Neural crest cell (in vitro differentiated cells): ENCODE results near the gene PKP4. TPM values are rescaled to one million over a fixed set of nuclear protein-coding genes. Genes with fewer than 3 reads are reported as not detected.
A peak's percentile ranks its signal among the peaks of the same experiment; 100 is the strongest.

Experiments used
- DNase-seq: peaks from one replicate; pipeline ENCODE4 v3.0.0; 2021; ENCODE audit warnings: low read depth, mixed read lengths, low spot score
- H3K27ac Mint-ChIP-seq: one replicate; pipeline ENCODE4 v1.8.0; 2021; ENCODE audit warnings: mild to moderate bottlenecking, mixed read lengths; ENCODE audit not compliant: unreplicated experiment
- H3K27me3 Mint-ChIP-seq: 2 replicates; pipeline ENCODE4 v1.8.0; 2021; ENCODE audit warnings: low read depth, mild to moderate bottlenecking, mixed read lengths
- H3K36me3 Mint-ChIP-seq: 2 replicates; pipeline ENCODE4 v1.8.0; 2021; ENCODE audit warnings: low read depth, mild to moderate bottlenecking, mixed read lengths
- H3K4me1 Mint-ChIP-seq: 2 replicates; pipeline ENCODE4 v1.8.0; 2021; ENCODE audit warnings: mixed read lengths
- H3K4me3 Mint-ChIP-seq: one replicate; pipeline ENCODE4 v1.8.0; 2021; ENCODE audit warnings: mild to moderate bottlenecking, mixed read lengths
- H3K9me3 Mint-ChIP-seq: 2 replicates; pipeline ENCODE4 v1.8.0; 2021; ENCODE audit warnings: mixed read lengths
- CTCF ChIP-seq: fragments of 200-600 bp; sonication (generic); conservative IDR thresholded peaks from 2 replicates; pipeline ENCODE4 v1.5.0; 2021; ENCODE audit warnings: antibody characterized with exemption, mild to moderate bottlenecking
- total RNA-seq: library from RNA; stranded (reverse); gene quantifications from 2 replicates; pipeline ENCODE4 v1.2.1, GENCODE V29; 2021

PKP4 gene
- total RNA-seq, 1 donor from 2014 or later = 52.7 TPM

DNA sequence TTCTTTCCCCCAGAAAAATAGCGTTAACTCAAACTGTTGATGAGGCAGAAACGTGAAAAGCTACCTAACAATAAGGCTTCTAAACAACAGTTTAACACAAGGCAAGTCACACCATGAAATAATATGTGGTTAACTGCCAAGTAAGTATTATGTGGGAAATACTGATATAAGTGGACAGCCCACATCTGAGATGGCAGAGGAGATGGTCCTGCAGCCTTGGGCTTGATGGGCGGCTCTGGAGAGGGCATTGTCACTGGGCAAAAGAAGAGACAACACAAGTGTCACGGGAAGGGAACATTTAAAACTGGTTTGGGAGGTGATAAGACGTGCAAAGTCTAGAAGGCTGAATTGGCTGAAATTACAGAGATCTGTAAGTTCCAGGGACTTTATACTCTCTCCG is 147.2 kb downstream of the PKP4 start:
- TF ChIP-seq CTCF = no peak
- no peak for DNase-seq
- Mint-ChIP-seq H3K27ac (no peak overlapping the region), H3K27me3 (no peaks in the 10 kb centered on the region), H3K4me1 (no peaks in the 10 kb centered on the region), H3K4me3 (no peak overlapping the region), H3K9me3 (no peaks in the 10 kb centered on the region), H3K36me3 (no peaks in the 10 kb centered on the region)

GRCh38 chr2:158610059-158610458 is 153.3 kb downstream of the PKP4 start:
- no peak for TF ChIP-seq CTCF
- no peak overlapping the region for H3K4me3 Mint-ChIP-seq
- H3K9me3 Mint-ChIP-seq = no peaks in the 10 kb centered on the region
- H3K27ac Mint-ChIP-seq = no peak overlapping the region
- no peaks in the 10 kb centered on the region for H3K4me1 Mint-ChIP-seq
- DNase-seq = no peak
- H3K27me3 Mint-ChIP-seq = no peaks in the 10 kb centered on the region
- H3K36me3 Mint-ChIP-seq = no peaks in the 10 kb centered on the region

DNA sequence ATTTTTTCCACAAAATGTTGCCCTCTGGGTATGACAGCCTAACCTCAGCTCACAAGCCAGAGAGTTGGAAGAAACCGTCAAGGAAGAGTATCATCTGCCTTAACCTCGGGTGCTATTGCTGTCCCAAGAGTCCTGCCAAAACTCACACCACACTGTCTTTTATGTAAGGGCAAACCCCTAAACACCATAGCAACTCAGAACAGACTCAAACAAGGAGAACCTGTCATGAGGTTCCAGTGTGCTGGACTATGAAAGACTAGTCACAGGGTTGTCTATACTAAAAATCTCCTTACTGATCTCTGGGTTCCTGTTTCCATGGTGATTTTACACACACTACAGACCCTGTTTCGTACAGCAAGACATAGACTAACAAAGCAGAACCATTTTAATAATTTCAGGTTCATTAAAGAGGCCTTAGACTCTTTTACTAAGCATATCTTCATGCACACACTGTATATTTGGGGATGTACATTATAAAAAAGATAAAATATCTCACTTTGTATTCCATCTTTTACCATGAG is 159.8 kb downstream of the PKP4 start:
- Mint-ChIP-seq H3K27ac (peak overlapping the region; percentile 64), H3K36me3 (peaks cover 3% of the 10 kb centered on the region), H3K9me3 (no peaks in the 10 kb centered on the region), H3K27me3 (no peaks in the 10 kb centered on the region), H3K4me3 (no peak overlapping the region), H3K4me1 (peaks cover 4% of the 10 kb centered on the region)
- no peak for DNase-seq
- TF ChIP-seq CTCF = no peak

DNA sequence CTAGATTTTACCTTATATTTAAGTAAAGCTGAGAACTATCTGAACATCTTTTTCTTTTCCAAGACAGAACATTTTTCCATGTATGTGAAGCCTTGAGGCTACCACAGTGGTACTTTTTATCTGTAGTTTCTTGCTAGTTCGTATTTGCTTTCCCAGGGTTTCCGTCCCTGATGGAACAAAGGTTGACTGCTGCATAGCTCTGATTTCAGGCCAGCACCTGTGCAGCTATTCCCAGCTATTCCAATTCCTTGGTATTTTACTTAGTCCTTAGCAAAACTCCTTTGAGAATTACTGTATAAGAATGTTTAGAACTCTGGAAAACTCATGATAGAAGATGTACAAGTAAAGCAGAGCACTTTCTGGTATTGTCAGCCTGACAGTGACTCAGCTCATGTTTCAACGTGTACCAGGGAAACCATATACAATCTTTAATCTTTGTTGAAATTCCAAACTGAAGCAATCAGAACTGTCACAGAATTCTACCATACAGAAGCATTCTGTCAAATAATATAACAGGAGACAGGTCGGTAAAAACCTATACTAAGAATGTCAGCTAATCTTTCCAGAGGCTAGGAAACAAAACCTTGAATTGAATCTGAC is 162.2 kb downstream of the PKP4 start:
- no peak overlapping the region for H3K4me3 Mint-ChIP-seq
- no peaks in the 10 kb centered on the region for H3K9me3 Mint-ChIP-seq
- TF ChIP-seq CTCF = no peak
- no peak for DNase-seq
- H3K36me3 Mint-ChIP-seq = peaks cover 6% of the 10 kb centered on the region
- H3K27ac Mint-ChIP-seq = no peak overlapping the region
- no peaks in the 10 kb centered on the region for H3K27me3 Mint-ChIP-seq
- H3K4me1 Mint-ChIP-seq = peaks cover 4% of the 10 kb centered on the region

DNA sequence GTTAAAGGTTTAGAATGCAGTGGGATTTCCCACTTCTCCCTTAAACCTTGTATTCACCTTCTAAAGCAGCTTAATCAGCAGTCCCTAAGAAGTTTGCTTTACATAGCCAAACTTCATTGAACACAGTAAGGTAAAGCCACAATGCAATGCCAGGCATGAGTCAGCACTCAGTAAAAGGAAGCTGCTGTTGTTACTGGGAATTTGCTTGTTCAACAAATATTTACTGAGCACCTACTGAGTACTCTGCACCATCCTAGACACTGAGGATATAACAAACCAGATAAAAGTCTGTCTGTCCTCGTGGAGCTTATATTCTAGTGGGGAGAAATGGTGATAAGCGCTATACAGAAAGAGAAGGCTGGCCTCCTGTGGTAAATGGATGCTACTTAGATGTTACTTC is 162.7 kb downstream of the PKP4 start:
- Mint-ChIP-seq H3K36me3 (peaks cover 6% of the 10 kb centered on the region), H3K9me3 (no peaks in the 10 kb centered on the region), H3K27me3 (no peaks in the 10 kb centered on the region), H3K27ac (no peak overlapping the region), H3K4me1 (peaks cover 4% of the 10 kb centered on the region), H3K4me3 (no peak overlapping the region)
- no peak for DNase-seq
- TF ChIP-seq CTCF = no peak
